H1 (cell line): ENCODE results near the gene RNF126.
"Not testable (repeated sequence)": the region's sequence is repeated elsewhere in the genome, so short reads cannot be mapped to it uniquely, and the experiment has no call there.

Experiments used
- EZH2 ChIP-seq: fragments of 200-600 bp; sonication (generic); IDR thresholded peaks from 2 replicates; pipeline ENCODE4 v1.7.1; 2012; ENCODE audit warnings: low read depth, mild to moderate bottlenecking, moderate library complexity, low read length, inconsistent platforms; ENCODE audit not compliant: severe bottlenecking
- POLR2AphosphoS5 ChIP-seq: IDR thresholded peaks from 2 replicates; pipeline ENCODE4 v1.6.1; 2011; ENCODE audit warnings: low read depth, low read length
- TF ChIP-seq, protein P1 (sequence below), 3 experiments: IDR thresholded peaks; 1 replicate in 2 of 3; 2 replicates in 1 of 3; pipeline versions ENCODE4 v1.5.1 to v1.6.1; 2011; ENCODE audit warnings: low read length in 3 of 3, mild to moderate bottlenecking in 3 of 3, inconsistent platforms in 2 of 3, low read depth in 1 of 3, moderate library complexity in 1 of 3; ENCODE audit not compliant: insufficient read depth in 1 of 3; ENCODE audit errors: control extremely low read depth in 1 of 3

DNA sequence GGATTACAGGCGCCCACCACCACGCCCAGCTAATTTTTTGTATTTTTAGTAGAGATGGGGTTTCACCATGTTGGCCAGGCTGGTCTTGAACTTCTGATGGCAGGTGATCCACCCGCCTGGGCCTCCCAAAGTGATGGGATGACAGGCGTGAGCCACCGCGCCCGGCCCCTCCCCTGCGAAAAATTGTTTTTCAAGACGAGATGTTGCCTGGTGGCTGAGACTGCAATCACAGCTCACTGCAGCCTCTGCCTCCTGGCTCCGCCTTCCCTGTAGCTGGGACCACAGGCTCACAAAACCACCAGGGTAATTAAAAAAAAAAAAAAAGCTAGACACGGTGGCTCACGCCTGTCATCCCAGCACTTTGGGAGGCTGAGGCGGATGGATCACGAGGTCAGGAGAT is 36.9 kb upstream of the RNF126 start:
- not testable (repeated sequence) for TF ChIP-seq EZH2, POLR2AphosphoS5
- TF ChIP-seq, protein P1, sequence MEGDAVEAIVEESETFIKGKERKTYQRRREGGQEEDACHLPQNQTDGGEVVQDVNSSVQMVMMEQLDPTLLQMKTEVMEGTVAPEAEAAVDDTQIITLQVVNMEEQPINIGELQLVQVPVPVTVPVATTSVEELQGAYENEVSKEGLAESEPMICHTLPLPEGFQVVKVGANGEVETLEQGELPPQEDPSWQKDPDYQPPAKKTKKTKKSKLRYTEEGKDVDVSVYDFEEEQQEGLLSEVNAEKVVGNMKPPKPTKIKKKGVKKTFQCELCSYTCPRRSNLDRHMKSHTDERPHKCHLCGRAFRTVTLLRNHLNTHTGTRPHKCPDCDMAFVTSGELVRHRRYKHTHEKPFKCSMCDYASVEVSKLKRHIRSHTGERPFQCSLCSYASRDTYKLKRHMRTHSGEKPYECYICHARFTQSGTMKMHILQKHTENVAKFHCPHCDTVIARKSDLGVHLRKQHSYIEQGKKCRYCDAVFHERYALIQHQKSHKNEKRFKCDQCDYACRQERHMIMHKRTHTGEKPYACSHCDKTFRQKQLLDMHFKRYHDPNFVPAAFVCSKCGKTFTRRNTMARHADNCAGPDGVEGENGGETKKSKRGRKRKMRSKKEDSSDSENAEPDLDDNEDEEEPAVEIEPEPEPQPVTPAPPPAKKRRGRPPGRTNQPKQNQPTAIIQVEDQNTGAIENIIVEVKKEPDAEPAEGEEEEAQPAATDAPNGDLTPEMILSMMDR (IDR thresholded peaks at IDR 0.05; ENCODE audit: control extremely low read depth in 1 of 3, insufficient read depth in 1 of 3, low read depth in 1 of 3, low read length in 3 of 3), result peak in 1 of 3 experiments; percentile 2; a peak in 1 of 4 replicates
